HepG2 (cell line): ENCODE measurements around the gene ANKRD65. TPM values are rescaled to one million over a fixed set of nuclear protein-coding genes. Genes with fewer than 3 reads are reported as not detected.

Source experiments
- HNRNPL ChIP-seq: fragments of 200-400 bp; formaldehyde crosslinking; IDR thresholded peaks from 2 replicates; pipeline ENCODE4 v1.6.1; 2017; ENCODE audit warnings: mild to moderate bottlenecking, low read depth, low read length
- KAT8 ChIP-seq: IDR thresholded peaks from 2 replicates; pipeline ENCODE4 v1.6.1; 2016; ENCODE audit warnings: missing genetic modification reagents, missing compliant biosample characterization
- KMT2A ChIP-seq: sonication (generic); formaldehyde crosslinking; IDR thresholded peaks from 2 replicates; pipeline ENCODE4 v1.4.0; 2020; ENCODE audit warnings: missing genetic modification reagents
- MAX ChIP-seq: IDR thresholded peaks from 2 replicates; pipeline ENCODE4 v1.6.1; 2012; ENCODE audit warnings: inconsistent platforms
- MXD4 ChIP-seq: IDR thresholded peaks from 2 replicates; pipeline ENCODE4 v1.6.1; 2016; ENCODE audit warnings: mild to moderate bottlenecking, missing biosample characterization, missing genetic modification reagents
- NFE2 ChIP-seq: sonication (generic); formaldehyde crosslinking; IDR thresholded peaks from 2 replicates; pipeline ENCODE4 v1.4.0; 2020; ENCODE audit warnings: missing genetic modification reagents
- NR1H2 ChIP-seq: sonication (generic); formaldehyde crosslinking; IDR thresholded peaks from 2 replicates; pipeline ENCODE4 v1.8.1; 2022; ENCODE audit warnings: low read depth, missing genetic modification reagents, borderline replicate concordance
- ONECUT2 ChIP-seq: sonication (generic); formaldehyde crosslinking; IDR thresholded peaks from 2 replicates; pipeline ENCODE4 v1.4.0; 2020; ENCODE audit warnings: missing genetic modification reagents
- SMAD1 ChIP-seq: sonication (generic); formaldehyde crosslinking; IDR thresholded peaks from 2 replicates; pipeline ENCODE4 v1.4.0; 2020; ENCODE audit warnings: missing genetic modification reagents, low read depth, mild to moderate bottlenecking, borderline replicate concordance
- ZBTB1 ChIP-seq: sonication (generic); formaldehyde crosslinking; IDR thresholded peaks from 2 replicates; pipeline ENCODE4 v1.4.0; 2020; ENCODE audit warnings: missing genetic modification reagents, borderline replicate concordance
- ZBTB43 ChIP-seq: sonication (generic); formaldehyde crosslinking; conservative IDR thresholded peaks from 2 replicates; pipeline ENCODE4 v1.4.0; 2020; ENCODE audit warnings: missing genetic modification reagents
- ZFP1 ChIP-seq: IDR thresholded peaks from 2 replicates; pipeline ENCODE4 v1.6.1; 2016
- ZNF724P ChIP-seq: sonication (generic); formaldehyde crosslinking; IDR thresholded peaks from 2 replicates; pipeline ENCODE4 v1.8.0; 2022; ENCODE audit warnings: missing genetic modification reagents, borderline replicate concordance
- polyA plus RNA-seq, 8 experiments: library from polyadenylated mRNA; depleted of rRNA in 3 of 8; stranded (reverse) in 7 of 8; unstranded in 1 of 8; fragments of >200 nt; fragmentation: Illumina TruSeq in 4 of 8; extraction: Trizol in 4 of 8; gene quantifications; 2 replicates each; pipeline versions ENCODE4 v1.2.1 to v1.2.3, GENCODE V29; 2011 to 2016; ENCODE audit warnings: low read depth in 4 of 8, missing spikeins in 1 of 8, mixed read lengths in 1 of 8; ENCODE audit not compliant: insufficient read depth in 1 of 8
- total RNA-seq, 5 experiments: library from RNA; depleted of rRNA; stranded (reverse); fragments of >200 nt; fragmentation: Illumina TruSeq; extraction: Trizol; gene quantifications; 2 replicates each; pipeline ENCODE4 v1.2.3, GENCODE V29; 2016; ENCODE audit warnings: low read depth in 1 of 5
- TF ChIP-seq, protein P1 (sequence below): sonication (generic); formaldehyde crosslinking; IDR thresholded peaks from 2 replicates; pipeline ENCODE4 v1.5.0; 2020; ENCODE audit warnings: mild to moderate bottlenecking, missing genetic modification reagents, borderline replicate concordance
- TF ChIP-seq, protein P2 (sequence below): IDR thresholded peaks from 2 replicates; pipeline ENCODE4 v1.6.1; 2016; ENCODE audit warnings: missing compliant biosample characterization, missing genetic modification reagents, borderline replicate concordance
- TF ChIP-seq, protein P3 (sequence below): sonication (generic); formaldehyde crosslinking; IDR thresholded peaks from 2 replicates; pipeline ENCODE4 v1.5.1; 2020; ENCODE audit warnings: missing genetic modification reagents, mild to moderate bottlenecking, borderline replicate concordance
- TF ChIP-seq, protein P4 (sequence below): IDR thresholded peaks from 2 replicates; pipeline ENCODE4 v1.6.1; 2016; ENCODE audit warnings: mild to moderate bottlenecking, missing biosample characterization, missing genetic modification reagents
- TF ChIP-seq, protein P5 (sequence below): sonication (generic); formaldehyde crosslinking; IDR thresholded peaks from 2 replicates; pipeline ENCODE4 v1.4.0; 2020; ENCODE audit warnings: missing genetic modification reagents

ANKRD65 gene
- total and polyA plus RNA-seq, 2 of the 13 experiments (the other 11 are each of a cell fraction or from before 2014, with no cell fraction given): 12.1 to 30.1 TPM

DNA sequence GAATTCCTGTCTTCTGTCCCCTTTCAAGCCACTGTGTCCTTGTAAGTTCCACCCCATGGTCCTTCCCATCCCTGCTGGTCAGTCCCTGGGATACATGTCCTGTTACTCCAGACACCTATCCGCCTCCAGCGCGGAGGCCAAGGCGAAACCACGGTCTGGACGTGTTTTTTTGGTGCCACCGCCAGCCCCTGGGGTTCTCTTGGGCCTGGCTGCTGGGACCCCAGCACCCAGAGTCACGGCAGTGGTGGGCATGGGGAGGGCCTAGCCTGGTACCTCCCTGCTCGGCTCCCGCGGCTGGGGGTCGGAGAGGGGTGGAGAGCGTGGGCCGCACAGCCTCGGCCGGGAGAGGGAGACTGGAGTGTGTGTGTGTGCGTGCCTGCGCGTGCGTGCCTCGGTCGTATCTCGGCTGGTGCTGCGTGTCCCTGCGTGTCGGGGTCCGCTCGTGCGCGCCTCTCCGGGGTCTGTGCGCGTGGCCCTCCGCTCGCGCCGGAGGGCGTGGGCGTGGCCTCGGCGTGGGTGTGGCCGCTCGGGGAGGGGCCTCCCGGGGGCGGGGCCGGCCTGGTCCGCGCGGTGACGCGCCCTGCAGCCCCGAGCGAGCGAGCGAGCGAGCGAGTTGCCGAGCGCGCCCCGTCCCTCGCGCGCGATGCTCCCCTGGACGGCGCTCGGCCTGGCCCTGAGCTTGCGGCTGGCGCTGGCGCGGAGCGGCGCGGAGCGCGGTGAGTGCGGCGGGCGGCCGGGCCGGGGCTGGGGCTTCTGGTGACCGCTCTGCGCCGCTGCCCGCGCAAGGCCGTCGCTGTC is 14.2 kb upstream of the ANKRD65 start, which contains the start of gene VWA1 (continued):
- TF ChIP-seq, protein P1, sequence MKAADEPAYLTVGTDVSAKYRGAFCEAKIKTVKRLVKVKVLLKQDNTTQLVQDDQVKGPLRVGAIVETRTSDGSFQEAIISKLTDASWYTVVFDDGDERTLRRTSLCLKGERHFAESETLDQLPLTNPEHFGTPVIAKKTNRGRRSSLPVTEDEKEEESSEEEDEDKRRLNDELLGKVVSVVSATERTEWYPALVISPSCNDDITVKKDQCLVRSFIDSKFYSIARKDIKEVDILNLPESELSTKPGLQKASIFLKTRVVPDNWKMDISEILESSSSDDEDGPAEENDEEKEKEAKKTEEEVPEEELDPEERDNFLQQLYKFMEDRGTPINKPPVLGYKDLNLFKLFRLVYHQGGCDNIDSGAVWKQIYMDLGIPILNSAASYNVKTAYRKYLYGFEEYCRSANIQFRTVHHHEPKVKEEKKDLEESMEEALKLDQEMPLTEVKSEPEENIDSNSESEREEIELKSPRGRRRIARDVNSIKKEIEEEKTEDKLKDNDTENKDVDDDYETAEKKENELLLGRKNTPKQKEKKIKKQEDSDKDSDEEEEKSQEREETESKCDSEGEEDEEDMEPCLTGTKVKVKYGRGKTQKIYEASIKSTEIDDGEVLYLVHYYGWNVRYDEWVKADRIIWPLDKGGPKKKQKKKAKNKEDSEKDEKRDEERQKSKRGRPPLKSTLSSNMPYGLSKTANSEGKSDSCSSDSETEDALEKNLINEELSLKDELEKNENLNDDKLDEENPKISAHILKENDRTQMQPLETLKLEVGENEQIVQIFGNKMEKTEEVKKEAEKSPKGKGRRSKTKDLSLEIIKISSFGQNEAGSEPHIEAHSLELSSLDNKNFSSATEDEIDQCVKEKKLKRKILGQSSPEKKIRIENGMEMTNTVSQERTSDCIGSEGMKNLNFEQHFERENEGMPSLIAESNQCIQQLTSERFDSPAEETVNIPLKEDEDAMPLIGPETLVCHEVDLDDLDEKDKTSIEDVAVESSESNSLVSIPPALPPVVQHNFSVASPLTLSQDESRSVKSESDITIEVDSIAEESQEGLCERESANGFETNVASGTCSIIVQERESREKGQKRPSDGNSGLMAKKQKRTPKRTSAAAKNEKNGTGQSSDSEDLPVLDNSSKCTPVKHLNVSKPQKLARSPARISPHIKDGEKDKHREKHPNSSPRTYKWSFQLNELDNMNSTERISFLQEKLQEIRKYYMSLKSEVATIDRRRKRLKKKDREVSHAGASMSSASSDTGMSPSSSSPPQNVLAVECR: peak; percentile 79; the same call in 1 of the 2 replicates
- no peak for TF ChIP-seq ONECUT2 (CRISPR knock-in tag)
- no peak for TF ChIP-seq ZBTB1
- TF ChIP-seq ZFP1 (CRISPR knock-in tag): no peak
- TF ChIP-seq, protein P2, sequence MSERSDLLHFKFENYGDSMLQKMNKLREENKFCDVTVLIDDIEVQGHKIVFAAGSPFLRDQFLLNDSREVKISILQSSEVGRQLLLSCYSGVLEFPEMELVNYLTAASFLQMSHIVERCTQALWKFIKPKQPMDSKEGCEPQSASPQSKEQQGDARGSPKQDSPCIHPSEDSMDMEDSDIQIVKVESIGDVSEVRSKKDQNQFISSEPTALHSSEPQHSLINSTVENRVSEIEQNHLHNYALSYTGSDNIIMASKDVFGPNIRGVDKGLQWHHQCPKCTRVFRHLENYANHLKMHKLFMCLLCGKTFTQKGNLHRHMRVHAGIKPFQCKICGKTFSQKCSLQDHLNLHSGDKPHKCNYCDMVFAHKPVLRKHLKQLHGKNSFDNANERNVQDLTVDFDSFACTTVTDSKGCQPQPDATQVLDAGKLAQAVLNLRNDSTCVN (CRISPR knock-in tag): no peak
- TF ChIP-seq MXD4 (CRISPR knock-in tag): peak; percentile 67; the same call in 1 of the 2 replicates
- TF ChIP-seq, protein P3, sequence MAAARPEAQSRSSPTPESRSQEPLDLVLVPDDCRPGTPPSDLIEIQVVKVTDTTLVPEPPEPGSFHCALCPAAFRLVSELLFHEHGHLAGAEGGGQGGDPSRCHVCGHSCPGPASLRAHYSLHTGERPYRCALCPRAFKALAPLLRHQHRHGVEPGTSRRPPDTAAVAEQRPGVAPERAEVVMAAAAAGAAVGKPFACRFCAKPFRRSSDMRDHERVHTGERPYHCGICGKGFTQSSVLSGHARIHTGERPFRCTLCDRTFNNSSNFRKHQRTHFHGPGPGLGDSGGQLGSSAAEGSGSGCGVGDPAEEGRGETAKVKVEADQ (CRISPR knock-in tag): no peak
- TF ChIP-seq HNRNPL: peak; percentile 70
- TF ChIP-seq, protein P4, sequence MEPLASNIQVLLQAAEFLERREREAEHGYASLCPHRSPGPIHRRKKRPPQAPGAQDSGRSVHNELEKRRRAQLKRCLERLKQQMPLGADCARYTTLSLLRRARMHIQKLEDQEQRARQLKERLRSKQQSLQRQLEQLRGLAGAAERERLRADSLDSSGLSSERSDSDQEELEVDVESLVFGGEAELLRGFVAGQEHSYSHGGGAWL (CRISPR knock-in tag): 0 out of 2 replicates have a peak, but pooled peaks have one; percentile 20
- TF ChIP-seq MAX: no peak
- TF ChIP-seq, protein P5, sequence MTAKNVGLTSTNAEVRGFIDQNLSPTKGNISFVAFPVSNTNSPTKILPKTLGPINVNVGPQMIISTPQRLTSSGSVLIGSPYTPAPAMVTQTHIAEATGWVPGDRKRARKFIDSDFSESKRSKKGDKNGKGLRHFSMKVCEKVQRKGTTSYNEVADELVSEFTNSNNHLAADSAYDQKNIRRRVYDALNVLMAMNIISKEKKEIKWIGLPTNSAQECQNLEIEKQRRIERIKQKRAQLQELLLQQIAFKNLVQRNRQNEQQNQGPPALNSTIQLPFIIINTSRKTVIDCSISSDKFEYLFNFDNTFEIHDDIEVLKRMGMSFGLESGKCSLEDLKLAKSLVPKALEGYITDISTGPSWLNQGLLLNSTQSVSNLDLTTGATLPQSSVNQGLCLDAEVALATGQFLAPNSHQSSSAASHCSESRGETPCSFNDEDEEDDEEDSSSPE (CRISPR knock-in tag): no peak
- no peak for TF ChIP-seq NFE2
- peak; percentile 91 for TF ChIP-seq SMAD1
- TF ChIP-seq ZNF724P: no peak
- 0 out of 2 replicates have a peak, but pooled peaks have one; percentile 3 for TF ChIP-seq KAT8 (CRISPR knock-in tag)
- no peak for TF ChIP-seq NR1H2 (CRISPR knock-in tag)
- TF ChIP-seq KMT2A (CRISPR knock-in tag): no peak
- no peak for TF ChIP-seq ZBTB43
